ENCODE data around the gene SPTBN2. TPM values are rescaled to one million over a fixed set of nuclear protein-coding genes. Genes with fewer than 3 reads are reported as not detected.

Gene SPTBN2
- total and polyA plus RNA-seq, 2 of the 8 experiments (the other 6 are each of a cell fraction or from before 2014, with no cell fraction given) = 19.1 to 69.0 TPM

- H3K9me3 ChIP-seq (ENCODE audit: insufficient read depth in 2 of 2, low read depth in 1 of 2, low read length in 1 of 2) = no peaks in the 10 kb centered on the region
- no peak overlapping the region for H3K23ac ChIP-seq (ENCODE audit: insufficient read length)
- ChIA-PET POLR2A (ENCODE audit: partially characterized antibody) (interaction anchor here (0.9 to 1.0 kb wide), 2 partner anchors 9 to 11 kb away, joined by 3 read pairs; no protein-coding TSS in a partner anchor), CTCF (ENCODE audit: partially characterized antibody) (interaction anchor here (1.7 kb wide), 1 partner anchor 14 kb away, joined by 5 read pairs; no protein-coding TSS in a partner anchor)
- DNase-seq (ENCODE audit: low read depth in 1 of 2, low spot score in 2 of 2) (no peak), FAIRE-seq (no peak)
- no peak overlapping the region for H3K4ac ChIP-seq (replicated peaks; ENCODE audit: insufficient read length, low read depth, low read length)
- H2BK5ac ChIP-seq (ENCODE audit: low read depth, low read length) = no peak overlapping the region
- no peaks in the 10 kb centered on the region for H3K4me1 ChIP-seq (replicated peaks in 1 of 4; ENCODE audit: control insufficient read depth in 3 of 4, insufficient read depth in 4 of 4, low read length in 3 of 4)
- H3K23me2 ChIP-seq (ENCODE audit: low read depth, low read length) = no peaks in the 10 kb centered on the region
- no peak overlapping the region for H2AK5ac ChIP-seq (ENCODE audit: low read depth, low read length)
- no peak overlapping the region for H3K18ac ChIP-seq (ENCODE audit: extremely low read depth, low read length)
- WGBS, 2 experiments (ENCODE audit: extremely low coverage in 1 of 2, insufficient coverage in 1 of 2, insufficient read length in 1 of 2, insufficient replicate concordance in 2 of 2, low coverage in 1 of 2, low lambda C conversion rate in 2 of 2, missing lambda C conversion rate in 1 of 2) = 94% methylated on average over 26 of the region's 26 CpGs; no CpG with 5 or more reads in 1 of the 2 experiments
- no peaks in the 10 kb centered on the region for H4K20me1 ChIP-seq (replicated peaks in 1 of 2; ENCODE audit: control insufficient read depth in 1 of 2, insufficient read depth in 2 of 2, low read length in 2 of 2)
- no peak overlapping the region for H4K8ac ChIP-seq (ENCODE audit: extremely low read depth, insufficient read depth, low read length)
- no peaks in the 10 kb centered on the region for H3K27me3 ChIP-seq (replicated peaks in 1 of 4; ENCODE audit: control insufficient read depth in 3 of 4, extremely low read depth in 1 of 4, insufficient read depth in 3 of 4, low read length in 3 of 4)
- no peak overlapping the region for H2BK15ac ChIP-seq (ENCODE audit: low read length)
- no peak overlapping the region for H3K9ac ChIP-seq (replicated peaks in 1 of 4; ENCODE audit: extremely low read depth in 1 of 4, low read depth in 3 of 4, low read length in 3 of 4)
- no peak overlapping the region for H3K4me2 ChIP-seq (ENCODE audit: insufficient read depth in 1 of 2, low read depth in 2 of 2, low read length in 2 of 2)
- H2BK12ac ChIP-seq (ENCODE audit: low read depth, low read length) = no peak overlapping the region
- H4K5ac ChIP-seq (ENCODE audit: insufficient read length, low read depth, low read length) = no peak overlapping the region
- H2BK120ac ChIP-seq (replicated peaks; ENCODE audit: low read depth, low read length) = no peak overlapping the region
- H3K79me2 ChIP-seq (ENCODE audit: control insufficient read depth in 1 of 2, insufficient read depth in 2 of 2, low read length in 2 of 2) = no peaks in the 10 kb centered on the region
- H2BK20ac ChIP-seq (ENCODE audit: low read length) = no peak overlapping the region
- no peak overlapping the region for H3K4me3 ChIP-seq (ENCODE audit: extremely low read depth in 1 of 4, insufficient read depth in 2 of 4, low read depth in 3 of 4, low read length in 4 of 4)
- peaks cover 16 to 57% (median 43%) of the 10 kb centered on the region in 4 experiments for H3K36me3 ChIP-seq (ENCODE audit: control insufficient read depth in 2 of 4, insufficient read depth in 4 of 4, low read length in 3 of 4)
- no peaks in the 10 kb centered on the region for H3K79me1 ChIP-seq (ENCODE audit: low read depth, low read length)
- H4K91ac ChIP-seq (replicated peaks; ENCODE audit: insufficient read length, low read length) = no peak overlapping the region
- no peak overlapping the region for H3K56ac ChIP-seq (replicated peaks; ENCODE audit: insufficient read length, low read depth, low read length)
- no peak overlapping the region for H3K14ac ChIP-seq (ENCODE audit: insufficient read length)
- H3K27ac ChIP-seq (ENCODE audit: low read depth, low read length) = no peak overlapping the region
- no peak overlapping the region for H2AFZ ChIP-seq (ENCODE audit: low read length)
- TF ChIP-seq POU5F1 (IDR thresholded peaks at IDR 0.05; ENCODE audit: low read depth, low read length) (no peak), JUND (IDR thresholded peaks at IDR 0.05; ENCODE audit: low read length) (no peak), USF2 (IDR thresholded peaks at IDR 0.05; ENCODE audit: low read length) (no peak), RBBP5 (IDR thresholded peaks at IDR 0.05; ENCODE audit: borderline replicate concordance, low read depth, low read length) (no peak), RXRA (IDR thresholded peaks at IDR 0.05; ENCODE audit: insufficient read depth, low read depth, low read length) (no peak), NRF1 (IDR thresholded peaks at IDR 0.05; ENCODE audit: low read depth, low read length) (no peak), MAFK (IDR thresholded peaks at IDR 0.05; ENCODE audit: low read depth, low read length) (no peak), EZH2 (IDR thresholded peaks at IDR 0.05; ENCODE audit: low read depth, low read length, severe bottlenecking) (no peak), BRCA1 (IDR thresholded peaks at IDR 0.05; ENCODE audit: low read depth, low read length) (no peak), CEBPB (IDR thresholded peaks at IDR 0.05; ENCODE audit: low read depth, low read length) (no peak), SRF (IDR thresholded peaks at IDR 0.05; ENCODE audit: low read depth, low read length) (no peak), EGR1 (IDR thresholded peaks at IDR 0.05; ENCODE audit: borderline replicate concordance, low read depth, low read length) (no peak), TAF7 (optimal IDR thresholded peaks at IDR 0.05; ENCODE audit: borderline replicate concordance, low read depth, low read length) (no peak), CREB1 (IDR thresholded peaks at IDR 0.05) (no peak), JUN (IDR thresholded peaks at IDR 0.05; ENCODE audit: low read depth, low read length) (no peak)
Observed at GRCh38 chr11:66707486-66707885, 21.5 kb downstream of the SPTBN2 start.

Measured in H1 (cell line).